PC-9 (cell line): ENCODE data around the gene NLK.

ENCODE experiments used
- EZH2 ChIP-seq: fragments of 200-600 bp; sonication (generic); IDR thresholded peaks from 2 replicates; pipeline ENCODE4 v1.8.0; 2017; ENCODE audit warnings: antibody characterized with exemption, low read depth
- TF ChIP-seq, protein P1 (sequence below): fragments of 200-600 bp; sonication (generic); conservative IDR thresholded peaks from 2 replicates; pipeline ENCODE4 v1.6.1; 2017; ENCODE audit warnings: mixed run types, antibody characterized with exemption, mild to moderate bottlenecking, moderate library complexity

DNA sequence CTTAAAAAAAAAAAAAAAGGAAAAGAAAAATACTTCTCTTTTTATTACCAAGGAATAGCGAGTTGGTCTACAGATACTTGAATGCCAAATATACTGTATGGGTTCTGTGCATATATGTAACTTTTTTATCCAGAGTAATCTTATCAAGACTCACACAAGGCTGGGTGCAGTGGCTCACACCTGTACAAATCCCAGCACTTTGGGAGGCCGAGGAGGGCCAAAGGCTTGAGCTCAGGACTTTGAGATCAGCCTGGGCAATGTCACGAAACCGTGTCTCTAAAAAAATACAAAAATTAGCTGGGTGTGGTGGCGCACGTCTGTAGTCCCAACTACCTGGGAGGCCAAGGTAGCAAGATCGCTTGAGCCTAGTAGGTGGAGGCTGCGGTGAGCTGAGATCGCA, 139.1 kb downstream of the NLK start:
- TF ChIP-seq, protein P1, sequence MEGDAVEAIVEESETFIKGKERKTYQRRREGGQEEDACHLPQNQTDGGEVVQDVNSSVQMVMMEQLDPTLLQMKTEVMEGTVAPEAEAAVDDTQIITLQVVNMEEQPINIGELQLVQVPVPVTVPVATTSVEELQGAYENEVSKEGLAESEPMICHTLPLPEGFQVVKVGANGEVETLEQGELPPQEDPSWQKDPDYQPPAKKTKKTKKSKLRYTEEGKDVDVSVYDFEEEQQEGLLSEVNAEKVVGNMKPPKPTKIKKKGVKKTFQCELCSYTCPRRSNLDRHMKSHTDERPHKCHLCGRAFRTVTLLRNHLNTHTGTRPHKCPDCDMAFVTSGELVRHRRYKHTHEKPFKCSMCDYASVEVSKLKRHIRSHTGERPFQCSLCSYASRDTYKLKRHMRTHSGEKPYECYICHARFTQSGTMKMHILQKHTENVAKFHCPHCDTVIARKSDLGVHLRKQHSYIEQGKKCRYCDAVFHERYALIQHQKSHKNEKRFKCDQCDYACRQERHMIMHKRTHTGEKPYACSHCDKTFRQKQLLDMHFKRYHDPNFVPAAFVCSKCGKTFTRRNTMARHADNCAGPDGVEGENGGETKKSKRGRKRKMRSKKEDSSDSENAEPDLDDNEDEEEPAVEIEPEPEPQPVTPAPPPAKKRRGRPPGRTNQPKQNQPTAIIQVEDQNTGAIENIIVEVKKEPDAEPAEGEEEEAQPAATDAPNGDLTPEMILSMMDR, result no peak
- TF ChIP-seq EZH2, result no peak
